Esophagus squamous epithelium (tissue), 5 donors: Measurements from ENCODE around the gene RERE. TPM values are rescaled to one million over a fixed set of nuclear protein-coding genes. Genes with fewer than 3 reads are reported as not detected.

Experiments
- DNase-seq: peaks from one replicate; lab custom pipeline; 2025; lab: John Stamatoyannopoulos, UW
- H3K27ac ChIP-seq, 4 donors: fragments of 200-600 bp; sonication (generic); one replicate each; pipeline ENCODE4 v1.5.1; 2016 to 2019; ENCODE audit warnings: mild to moderate bottlenecking in 1 of 4
- H3K27me3 ChIP-seq, 4 donors: fragments of 200-600 bp; sonication (generic); 1 replicate in 3 of 4; 2 replicates in 1 of 4; pipeline versions ENCODE4 v1.5.1 to v1.6.0; 2017 to 2021; ENCODE audit warnings: antibody characterized with exemption in 1 of 4
- H3K36me3 ChIP-seq, 3 donors: fragments of 200-600 bp; sonication (generic); one replicate each; pipeline ENCODE4 v1.5.1; 2016 to 2019
- H3K4me1 ChIP-seq, 3 donors: fragments of 200-600 bp; sonication (generic); one replicate each; pipeline ENCODE4 v1.5.1; 2017 to 2019
- H3K4me3 ChIP-seq, 4 donors: fragments of 200-600 bp; sonication (generic); 1 replicate in 3 of 4; 2 replicates in 1 of 4; pipeline ENCODE4 v1.5.1; 2016 to 2019; ENCODE audit warnings: mild to moderate bottlenecking in 2 of 4, moderate library complexity in 1 of 4
- H3K9me3 ChIP-seq, 3 donors: fragments of 200-600 bp; sonication (generic); one replicate each; pipeline ENCODE4 v1.5.1; 2016 to 2019
- CTCF ChIP-seq, 6 experiments: fragments of 450-650 bp in 4 of 6; fragments of 200-600 bp in 2 of 6; sonication (generic) in 2 of 6; IDR thresholded peaks; one replicate each; pipeline ENCODE4 v1.5.1; 2016 to 2019; ENCODE audit warnings: antibody characterized with exemption in 6 of 6, mild to moderate bottlenecking in 4 of 6, moderate library complexity in 4 of 6
- POLR2A ChIP-seq, 4 donors: fragments of 450-650 bp; IDR thresholded peaks; one replicate each; pipeline ENCODE4 v1.6.1; 2017; ENCODE audit warnings: antibody characterized with exemption in 4 of 4, mild to moderate bottlenecking in 4 of 4, moderate library complexity in 3 of 4
- WGBS, 2 donors: methylation state at CpG; one replicate each; pipeline ENCODE4 v1.1.5; 2018; 5-methylcytosine and 5-hydroxymethylcytosine counted together
- intact Hi-C: fragments of 100-400 bp; cut with DNase I; formaldehyde crosslinking; loops from one replicate; pipeline ENCODE4 v1.15.0; 2022
- total RNA-seq, 4 donors: library from RNA; depleted of rRNA; stranded (reverse); fragments of >200 nt; gene quantifications; one replicate each; pipeline ENCODE4 v1.1.0, GENCODE V29; 2016
- donor health status: DM: yes; HTN: yes; CAD: no.

The RERE gene
- total RNA-seq, 4 donors from 2014 or later: 27.5 to 56.6 (median 32.1) TPM

- Histone ChIP-seq H3K27ac (peak overlapping the region; percentile 88 to 92 (median 90)), H3K27me3 (no peaks in the 10 kb centered on the region), H3K4me1 (peaks cover 22 to 52% (median 31%) of the 10 kb centered on the region in 3 donors), H3K9me3 (no peaks in the 10 kb centered on the region), H3K4me3 (peak overlapping the region; percentile 21 to 64 (median 52)), H3K36me3 (peaks cover 0 to 10% (median 0%) of the 10 kb centered on the region in 3 donors)
- 5% methylated on average over 9 to 10 of the region's 11 CpGs for WGBS, 2 donors
- intact Hi-C loops: no loop called here
- TF ChIP-seq POLR2A (IDR thresholded peaks at IDR 0.05): peak in 3 of 4 donors; percentile 16 to 64 (median 49)
- TF ChIP-seq CTCF (IDR thresholded peaks at IDR 0.05): no peak
- peak; percentile 17 for DNase-seq
These were observed 291.7 kb downstream of the RERE start for GRCh38 chr1:8525558-8526275.

- peak overlapping the region; percentile 21 to 64 (median 52) for H3K4me3 ChIP-seq
- no peaks in the 10 kb centered on the region for H3K27me3 ChIP-seq
- no peak for DNase-seq
- peaks cover 0 to 10% (median 0%) of the 10 kb centered on the region in 3 donors for H3K36me3 ChIP-seq
- TF ChIP-seq POLR2A (IDR thresholded peaks at IDR 0.05) (no peak), CTCF (IDR thresholded peaks at IDR 0.05) (no peak)
- intact Hi-C loops: no loop called here
- 0 to 4% methylated on average over 6 of the region's 6 CpGs for WGBS, 2 donors
- H3K9me3 ChIP-seq: no peaks in the 10 kb centered on the region
- peak overlapping the region; percentile 88 to 92 (median 90) for H3K27ac ChIP-seq
- peaks cover 22 to 55% (median 31%) of the 10 kb centered on the region in 3 donors for H3K4me1 ChIP-seq
These were observed 292.3 kb downstream of the RERE start for GRCh38 chr1:8525216-8525557.

GRCh38 chr1:8524627-8525157 lies 292.7 kb downstream of the RERE start:
- H3K9me3 ChIP-seq: no peaks in the 10 kb centered on the region
- no peak for TF ChIP-seq POLR2A (IDR thresholded peaks at IDR 0.05)
- TF ChIP-seq CTCF (IDR thresholded peaks at IDR 0.05): no peak
- peak overlapping the region; percentile 54 to 92 (median 90) for H3K27ac ChIP-seq
- intact Hi-C loops: no loop called here
- H3K4me3 ChIP-seq: peak overlapping the region; percentile 21 to 64 (median 52)
- no peak for DNase-seq
- H3K36me3 ChIP-seq: peaks cover 0 to 10% (median 0%) of the 10 kb centered on the region in 3 donors
- 18 to 21% methylated on average over 2 of the region's 2 CpGs for WGBS, 2 donors
- peaks cover 22 to 57% (median 31%) of the 10 kb centered on the region in 3 donors for H3K4me1 ChIP-seq
- no peaks in the 10 kb centered on the region for H3K27me3 ChIP-seq

- H3K4me1 ChIP-seq: peaks cover 22 to 57% (median 31%) of the 10 kb centered on the region in 3 donors
- no peaks in the 10 kb centered on the region for H3K27me3 ChIP-seq
- TF ChIP-seq POLR2A (IDR thresholded peaks at IDR 0.05): no peak
- no peak for TF ChIP-seq CTCF (IDR thresholded peaks at IDR 0.05)
- H3K36me3 ChIP-seq: peaks cover 0 to 10% (median 0%) of the 10 kb centered on the region in 3 donors
- H3K9me3 ChIP-seq: no peaks in the 10 kb centered on the region
- peak overlapping the region; percentile 29 to 92 (median 90) for H3K27ac ChIP-seq
- DNase-seq: no peak
- 39 to 56% methylated on average over 5 of the region's 5 CpGs for WGBS, 2 donors
- intact Hi-C loops: no loop called here
- H3K4me3 ChIP-seq: no peak overlapping the region
These were observed 293.7 kb downstream of the RERE start for GRCh38 chr1:8523666-8524206.

GRCh38 chr1:8520483-8520966 lies 296.9 kb downstream of the RERE start:
- Histone ChIP-seq H3K9me3 (no peaks in the 10 kb centered on the region), H3K27me3 (no peaks in the 10 kb centered on the region), H3K36me3 (peaks cover 0 to 10% (median 0%) of the 10 kb centered on the region in 3 donors), H3K4me1 (peaks cover 14 to 55% (median 19%) of the 10 kb centered on the region in 3 donors), H3K4me3 (no peak overlapping the region), H3K27ac (no peak overlapping the region)
- DNase-seq: no peak
- no peak for TF ChIP-seq CTCF (IDR thresholded peaks at IDR 0.05)
- no peak for TF ChIP-seq POLR2A (IDR thresholded peaks at IDR 0.05)
- WGBS, 2 donors: 34 to 64% methylated on average over 5 to 6 of the region's 6 CpGs
- intact Hi-C loops: no loop called here
